Vagina (tissue), 2 donors: ENCODE data around the gene KMT5C. TPM values are rescaled to one million over a fixed set of nuclear protein-coding genes. Genes with fewer than 3 reads are reported as not detected.

Experiments used
- DNase-seq, 2 donors: peaks; one replicate each; pipeline ENCODE4 v3.0.0-alpha.2; 2017; ENCODE audit errors: extremely low spot score in 2 of 2
- H3K27ac ChIP-seq: fragments of 200-600 bp; sonication (generic); one replicate; pipeline ENCODE4 v1.5.1; 2019
- H3K27me3 ChIP-seq: fragments of 200-600 bp; sonication (generic); one replicate; pipeline ENCODE4 v1.5.1; 2019
- H3K36me3 ChIP-seq, 2 donors: fragments of 200-600 bp; sonication (generic); one replicate each; pipeline ENCODE4 v1.5.1; 2017 to 2019
- H3K4me1 ChIP-seq: fragments of 200-600 bp; sonication (generic); one replicate; pipeline ENCODE4 v1.5.1; 2019
- H3K4me3 ChIP-seq, 2 donors: fragments of 200-600 bp; sonication (generic); 1 replicate in 1 of 2; 2 replicates in 1 of 2; pipeline ENCODE4 v1.5.1; 2016 to 2019
- H3K9me3 ChIP-seq: fragments of 200-600 bp; sonication (generic); one replicate; pipeline ENCODE4 v1.5.1; 2019
- POLR2A ChIP-seq, 2 donors: fragments of 450-650 bp; IDR thresholded peaks; one replicate each; pipeline ENCODE4 v1.6.1; 2017; ENCODE audit warnings: antibody characterized with exemption in 2 of 2, mild to moderate bottlenecking in 2 of 2, moderate library complexity in 2 of 2
- POLR2AphosphoS5 ChIP-seq, 2 donors: sonication (generic); formaldehyde crosslinking; IDR thresholded peaks; one replicate each; pipeline ENCODE4 v1.9.0; 2017; ENCODE audit warnings: antibody characterized with exemption in 2 of 2, mild to moderate bottlenecking in 2 of 2, low read depth in 1 of 2; ENCODE audit not compliant: insufficient read depth in 1 of 2
- intact Hi-C: fragments of 100-400 bp; cut with DNase I; formaldehyde crosslinking; loops from one replicate; pipeline ENCODE4 v1.15.1; 2023
- total RNA-seq: library from RNA; depleted of rRNA; stranded (reverse); fragments of >200 nt; gene quantifications from one replicate; pipeline ENCODE4 v1.2.3, GENCODE V29; 2016
- TF ChIP-seq, protein P1 (sequence below), 3 experiments: fragments of 450-650 bp in 2 of 3; fragments of 200-600 bp in 1 of 3; sonication (generic) in 1 of 3; IDR thresholded peaks; one replicate each; pipeline ENCODE4 v1.5.1; 2017 to 2019; ENCODE audit warnings: antibody characterized with exemption in 3 of 3, mild to moderate bottlenecking in 2 of 3, moderate library complexity in 2 of 3

Gene KMT5C
- total RNA-seq, result 19.2 TPM

DNA sequence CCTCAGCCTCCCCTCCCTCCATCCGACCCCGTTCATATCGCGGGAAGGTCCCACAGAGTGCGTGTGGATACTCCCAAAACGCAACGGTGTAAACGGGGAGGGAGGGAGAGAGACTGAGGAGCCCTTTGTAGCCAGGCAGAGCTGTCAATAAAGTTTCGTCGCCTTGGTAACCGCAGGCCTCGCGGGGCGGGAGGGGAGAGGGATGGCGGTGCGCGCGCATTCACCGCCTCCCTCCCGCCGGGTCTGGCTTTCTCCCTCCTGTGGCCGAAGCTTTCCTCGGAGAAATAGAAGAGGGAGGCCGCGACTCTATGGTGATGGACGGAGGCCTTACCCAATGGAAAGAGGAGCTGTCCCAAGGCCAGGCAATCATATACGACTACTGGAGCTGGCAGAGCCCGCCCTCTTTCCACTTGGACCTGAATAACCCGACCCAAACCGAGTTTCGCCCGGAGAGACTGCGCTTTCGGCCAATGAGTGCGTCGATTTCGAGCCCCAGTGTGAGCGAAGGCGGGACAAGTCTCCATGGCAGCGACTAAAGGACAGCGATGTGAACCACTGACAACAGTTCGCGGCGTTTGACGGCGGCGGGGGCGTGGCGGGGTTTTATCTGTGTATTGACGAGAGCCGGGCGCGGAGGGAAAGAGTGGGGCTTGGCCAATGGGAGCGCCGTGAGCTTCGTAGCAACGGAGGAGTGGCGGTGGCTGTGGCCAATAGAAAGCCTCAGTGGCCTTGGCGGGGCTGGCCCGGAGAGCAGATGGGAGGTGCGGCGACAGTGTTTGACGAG is at the start of gene KMT5C:
Gene KMT5C (plus strand): TSS at position 772 of the 784 bp plus-strand sequence. CDS start 2,061 bp downstream, outside the sequence.
- no peaks in the 10 kb centered on the region for H3K9me3 ChIP-seq
- no peaks in the 10 kb centered on the region for H3K36me3 ChIP-seq
- peaks cover 28% of the 10 kb centered on the region for H3K4me1 ChIP-seq
- TF ChIP-seq POLR2AphosphoS5 (IDR thresholded peaks at IDR 0.05; ENCODE audit: insufficient read depth in 1 of 2, low read depth in 1 of 2), result peak; percentile 88 to 89
- TF ChIP-seq, protein P1, sequence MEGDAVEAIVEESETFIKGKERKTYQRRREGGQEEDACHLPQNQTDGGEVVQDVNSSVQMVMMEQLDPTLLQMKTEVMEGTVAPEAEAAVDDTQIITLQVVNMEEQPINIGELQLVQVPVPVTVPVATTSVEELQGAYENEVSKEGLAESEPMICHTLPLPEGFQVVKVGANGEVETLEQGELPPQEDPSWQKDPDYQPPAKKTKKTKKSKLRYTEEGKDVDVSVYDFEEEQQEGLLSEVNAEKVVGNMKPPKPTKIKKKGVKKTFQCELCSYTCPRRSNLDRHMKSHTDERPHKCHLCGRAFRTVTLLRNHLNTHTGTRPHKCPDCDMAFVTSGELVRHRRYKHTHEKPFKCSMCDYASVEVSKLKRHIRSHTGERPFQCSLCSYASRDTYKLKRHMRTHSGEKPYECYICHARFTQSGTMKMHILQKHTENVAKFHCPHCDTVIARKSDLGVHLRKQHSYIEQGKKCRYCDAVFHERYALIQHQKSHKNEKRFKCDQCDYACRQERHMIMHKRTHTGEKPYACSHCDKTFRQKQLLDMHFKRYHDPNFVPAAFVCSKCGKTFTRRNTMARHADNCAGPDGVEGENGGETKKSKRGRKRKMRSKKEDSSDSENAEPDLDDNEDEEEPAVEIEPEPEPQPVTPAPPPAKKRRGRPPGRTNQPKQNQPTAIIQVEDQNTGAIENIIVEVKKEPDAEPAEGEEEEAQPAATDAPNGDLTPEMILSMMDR (IDR thresholded peaks at IDR 0.05), result peak in 2 of 3 experiments; percentile 9 to 36
- TF ChIP-seq POLR2A (IDR thresholded peaks at IDR 0.05), result peak in 1 of 2 donors; percentile 52
- H3K4me3 ChIP-seq, result peak within 1 kb of the TSS; percentile 61 to 68
- intact Hi-C loops, result no loop called here
- peak within 1 kb of the TSS; percentile 93 for H3K27ac ChIP-seq
- DNase-seq, result peak; percentile 100
- H3K27me3 ChIP-seq, result no peaks in the 10 kb centered on the region

DNA sequence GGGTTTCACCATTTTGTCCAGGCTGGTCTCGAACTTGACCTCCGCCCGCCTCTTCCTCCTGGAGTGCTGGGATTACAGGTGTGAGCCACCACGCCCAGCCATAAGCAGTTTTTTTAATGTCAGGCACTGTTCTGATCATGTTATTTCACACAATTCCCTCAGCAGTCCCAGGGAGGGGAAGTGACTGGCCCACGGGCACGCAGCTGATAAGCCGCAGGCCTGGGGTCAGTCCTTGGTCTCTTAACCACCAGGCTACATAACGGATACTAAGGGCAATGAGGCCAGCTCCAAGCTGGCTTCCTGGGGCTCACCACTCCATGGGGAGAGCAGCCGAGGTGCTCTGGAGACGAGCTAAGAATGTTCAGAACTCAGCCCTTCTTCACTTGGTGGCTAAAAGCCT is 42.4 kb upstream of the KMT5C start:
- H3K27me3 ChIP-seq, result no peaks in the 10 kb centered on the region
- H3K27ac ChIP-seq, result no peak overlapping the region
- intact Hi-C loops, result no loop called here
- no peaks in the 10 kb centered on the region for H3K36me3 ChIP-seq
- no peaks in the 10 kb centered on the region for H3K9me3 ChIP-seq
- H3K4me3 ChIP-seq, result no peak overlapping the region
- DNase-seq, result no peak
- peaks cover 6% of the 10 kb centered on the region for H3K4me1 ChIP-seq
- TF ChIP-seq POLR2AphosphoS5 (IDR thresholded peaks at IDR 0.05; ENCODE audit: insufficient read depth in 1 of 2, low read depth in 1 of 2) (no peak), POLR2A (IDR thresholded peaks at IDR 0.05) (no peak)
- TF ChIP-seq, protein P1 (IDR thresholded peaks at IDR 0.05), result no peak

GRCh38 chr19:55299991-55300390 is 39.7 kb upstream of the KMT5C start:
- Histone ChIP-seq H3K9me3 (no peaks in the 10 kb centered on the region), H3K36me3 (no peaks in the 10 kb centered on the region), H3K27me3 (no peaks in the 10 kb centered on the region), H3K4me1 (peaks cover 6% of the 10 kb centered on the region), H3K27ac (no peak overlapping the region), H3K4me3 (no peak overlapping the region)
- intact Hi-C loops, result loop anchor here (10.0 kb wide), 2 partner anchors 75 to 205 kb away; partner anchors contain the start of genes IL11 and TMEM190
- DNase-seq, result no peak
- TF ChIP-seq POLR2A (IDR thresholded peaks at IDR 0.05) (no peak), POLR2AphosphoS5 (IDR thresholded peaks at IDR 0.05; ENCODE audit: insufficient read depth in 1 of 2, low read depth in 1 of 2) (no peak)
- TF ChIP-seq, protein P1 (IDR thresholded peaks at IDR 0.05), result no peak

DNA sequence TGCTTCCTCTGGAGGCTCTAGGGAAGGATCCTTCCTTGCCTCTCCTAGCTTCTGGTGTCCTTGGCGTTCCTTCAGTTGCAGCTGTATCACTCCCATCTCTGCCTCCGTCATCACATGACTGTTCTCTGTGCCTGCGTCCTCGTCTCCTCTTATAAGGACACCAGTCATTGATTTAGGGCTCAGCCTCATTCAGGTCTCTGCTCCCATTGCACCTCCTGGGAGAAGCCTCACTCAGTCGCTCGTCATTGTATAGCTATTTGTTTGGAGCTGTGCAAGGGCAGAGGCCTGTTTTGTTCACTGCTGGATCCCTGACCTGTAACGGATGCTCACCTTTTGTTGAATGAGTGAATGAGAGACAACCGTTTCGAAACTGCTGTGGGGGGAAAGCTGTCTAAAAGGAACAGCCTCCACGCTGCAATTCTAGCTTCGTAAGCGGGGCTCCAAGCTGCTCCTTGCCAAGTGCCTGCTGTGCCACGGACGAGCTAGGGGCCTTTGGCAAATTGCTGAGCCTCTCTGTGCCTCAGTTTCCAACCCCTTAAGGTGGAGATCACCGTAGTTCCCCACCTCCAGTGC is 38.7 kb upstream of the KMT5C start:
- Histone ChIP-seq H3K27ac (no peak overlapping the region), H3K36me3 (no peaks in the 10 kb centered on the region), H3K27me3 (no peaks in the 10 kb centered on the region), H3K4me3 (no peak overlapping the region), H3K9me3 (no peaks in the 10 kb centered on the region), H3K4me1 (peaks cover 6% of the 10 kb centered on the region)
- TF ChIP-seq POLR2AphosphoS5 (IDR thresholded peaks at IDR 0.05; ENCODE audit: insufficient read depth in 1 of 2, low read depth in 1 of 2), result no peak
- TF ChIP-seq, protein P1 (IDR thresholded peaks at IDR 0.05), result no peak
- TF ChIP-seq POLR2A (IDR thresholded peaks at IDR 0.05), result no peak
- no peak for DNase-seq
- intact Hi-C loops, result loop anchor here (10.0 kb wide), 2 partner anchors 74 to 204 kb away; partner anchors contain the start of genes IL11 and TMEM190
